Peyer's patch (tissue), 4 donors: ENCODE measurements around the gene OR10K1.

Experiments used
- POLR2A ChIP-seq, 2 donors: fragments of 450-650 bp; IDR thresholded peaks; one replicate each; pipeline ENCODE4 v1.5.1; 2017; ENCODE audit warnings: antibody characterized with exemption in 2 of 2, mild to moderate bottlenecking in 2 of 2, moderate library complexity in 2 of 2
- TF ChIP-seq, protein P1 (sequence below), 6 experiments: fragments of 450-650 bp in 4 of 6; fragments of 200-600 bp in 2 of 6; sonication (generic) in 1 of 6; IDR thresholded peaks; one replicate each; pipeline ENCODE4 v1.5.1; 2017 to 2019; ENCODE audit warnings: antibody characterized with exemption in 6 of 6, mild to moderate bottlenecking in 3 of 6, moderate library complexity in 1 of 6

DNA sequence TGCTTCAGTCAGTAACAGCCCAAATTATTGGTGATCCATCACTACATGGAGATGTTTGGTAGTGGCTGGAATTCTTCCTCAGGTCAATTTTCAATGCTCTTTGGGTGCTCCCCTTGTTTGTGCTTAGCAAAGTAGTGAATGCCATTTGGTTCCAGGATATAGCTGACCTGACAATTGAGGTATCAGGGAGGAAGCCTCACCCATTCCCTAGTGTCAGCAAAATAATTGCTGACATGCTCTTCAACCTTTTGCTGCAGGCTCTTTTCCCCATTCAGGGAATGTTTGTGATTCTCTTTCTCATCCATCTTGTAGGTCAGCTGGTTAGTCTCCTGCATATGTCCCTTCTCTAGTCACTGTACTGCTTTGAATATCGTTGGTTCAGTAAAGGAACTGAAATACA lies 7.1 kb upstream of the OR10K1 start:
- TF ChIP-seq, protein P1, sequence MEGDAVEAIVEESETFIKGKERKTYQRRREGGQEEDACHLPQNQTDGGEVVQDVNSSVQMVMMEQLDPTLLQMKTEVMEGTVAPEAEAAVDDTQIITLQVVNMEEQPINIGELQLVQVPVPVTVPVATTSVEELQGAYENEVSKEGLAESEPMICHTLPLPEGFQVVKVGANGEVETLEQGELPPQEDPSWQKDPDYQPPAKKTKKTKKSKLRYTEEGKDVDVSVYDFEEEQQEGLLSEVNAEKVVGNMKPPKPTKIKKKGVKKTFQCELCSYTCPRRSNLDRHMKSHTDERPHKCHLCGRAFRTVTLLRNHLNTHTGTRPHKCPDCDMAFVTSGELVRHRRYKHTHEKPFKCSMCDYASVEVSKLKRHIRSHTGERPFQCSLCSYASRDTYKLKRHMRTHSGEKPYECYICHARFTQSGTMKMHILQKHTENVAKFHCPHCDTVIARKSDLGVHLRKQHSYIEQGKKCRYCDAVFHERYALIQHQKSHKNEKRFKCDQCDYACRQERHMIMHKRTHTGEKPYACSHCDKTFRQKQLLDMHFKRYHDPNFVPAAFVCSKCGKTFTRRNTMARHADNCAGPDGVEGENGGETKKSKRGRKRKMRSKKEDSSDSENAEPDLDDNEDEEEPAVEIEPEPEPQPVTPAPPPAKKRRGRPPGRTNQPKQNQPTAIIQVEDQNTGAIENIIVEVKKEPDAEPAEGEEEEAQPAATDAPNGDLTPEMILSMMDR (IDR thresholded peaks at IDR 0.05), result no peak
- no peak for TF ChIP-seq POLR2A (IDR thresholded peaks at IDR 0.05)
